Stimulated activated CD4-positive, alpha-beta T cell treated with anti-CD3 and anti-CD28 coated beads, Interleukin-12 subunit alpha, Interleukin-12 subunit beta, amount 100 ng/mL, for 24 hours (primary cell): ENCODE results near the gene SIRT6.
"Not testable (repeated sequence)": the region's sequence is repeated elsewhere in the genome, so short reads cannot be mapped to it uniquely, and the experiment has no call there.

ENCODE experiments used
- DNase-seq, 2 experiments: peaks; one replicate each; pipeline ENCODE4 v3.0.0-alpha.2; 2020; ENCODE audit warnings: low read depth in 2 of 2

The SIRT6 gene

DNA sequence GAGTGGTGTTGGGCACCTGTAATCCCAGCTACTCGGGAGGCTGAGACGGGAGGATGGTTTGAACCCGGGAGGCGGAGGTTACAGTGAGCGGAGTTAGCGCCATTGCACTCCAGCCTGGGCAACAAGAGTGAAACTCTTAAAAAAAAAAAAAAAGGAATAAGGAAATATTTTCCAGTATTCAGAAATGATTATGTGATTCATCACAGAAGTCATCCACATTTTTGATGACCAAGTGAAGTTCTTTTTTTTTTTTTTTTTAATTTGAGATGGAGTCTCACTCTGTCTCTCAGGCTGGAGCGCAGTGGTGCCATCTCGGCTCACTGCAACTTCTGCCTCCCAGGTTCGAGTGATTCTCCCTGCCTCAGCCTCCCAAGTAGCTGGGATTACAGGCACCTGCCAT lies 47.0 kb downstream of the SIRT6 start:
- DNase-seq = not testable (repeated sequence)

DNA sequence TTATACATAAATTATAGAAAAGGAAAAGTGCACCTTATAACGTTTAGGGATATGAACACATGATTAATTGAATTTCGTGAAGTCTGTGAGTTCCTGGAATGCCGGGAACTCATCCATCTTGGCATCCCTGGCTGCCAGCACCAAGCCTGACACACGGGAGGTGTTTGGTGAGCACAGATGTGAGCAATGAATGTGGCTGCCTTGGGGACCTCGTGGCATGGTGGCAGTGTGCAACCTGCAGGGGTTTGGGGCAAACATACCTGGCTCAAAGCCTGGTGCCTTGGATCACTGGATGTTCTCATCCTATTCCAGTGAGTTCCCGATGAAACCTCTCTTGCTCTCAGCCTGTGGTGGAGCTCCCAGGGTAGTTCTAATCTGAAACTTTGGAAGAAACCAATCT lies 48.0 kb downstream of the SIRT6 start:
- no peak for DNase-seq

DNA sequence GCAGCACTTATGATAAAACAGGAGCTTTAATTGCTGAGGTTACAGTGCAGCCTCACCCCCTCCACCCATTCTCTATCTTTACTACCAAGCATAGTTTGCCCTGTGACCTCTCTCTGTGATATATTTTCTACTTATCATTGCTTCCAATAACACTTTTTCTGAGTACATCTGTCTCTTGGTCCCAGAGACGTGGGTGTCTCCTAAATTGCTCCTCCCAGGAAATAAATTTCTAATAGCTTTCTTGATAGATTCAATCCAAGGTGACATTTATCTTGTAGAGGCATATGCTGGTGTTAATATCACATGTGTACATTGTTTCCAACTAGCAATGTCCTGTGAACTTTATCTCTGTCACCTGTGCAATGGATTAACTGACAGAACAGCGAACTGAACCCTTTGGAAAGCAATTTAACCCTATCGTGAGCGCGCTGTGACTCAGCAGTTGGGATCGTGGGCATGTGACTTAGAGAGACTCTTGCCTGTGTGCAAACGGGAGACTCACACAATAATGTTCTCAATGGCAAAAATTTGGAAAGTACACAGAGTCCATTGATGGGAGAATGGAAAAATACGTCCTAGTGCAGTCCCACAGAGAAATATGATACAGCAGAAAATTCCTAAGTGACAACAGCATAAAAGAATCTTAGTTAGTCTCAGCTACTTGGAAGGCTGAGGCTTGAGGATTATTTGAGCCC lies 51.5 kb downstream of the SIRT6 start:
- no peak for DNase-seq

DNA sequence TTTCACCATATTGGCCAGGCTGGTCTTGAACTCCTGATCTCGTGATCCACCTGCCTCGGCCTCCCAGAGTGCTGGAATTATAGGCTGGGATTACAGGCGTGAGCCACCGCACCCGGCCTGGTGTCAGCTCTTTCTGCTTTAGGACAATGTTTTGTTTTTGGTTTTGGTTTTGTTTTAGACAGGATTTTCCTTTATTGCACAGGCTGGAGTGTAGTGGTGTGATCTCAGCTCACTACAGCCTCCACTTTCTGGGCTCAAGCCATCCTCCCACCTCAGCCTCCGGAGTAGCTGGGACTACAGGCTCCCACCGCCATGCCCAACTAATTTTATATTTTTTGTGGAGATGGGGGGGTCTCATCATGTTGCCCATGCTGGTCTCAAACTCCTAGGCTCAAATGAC lies 53.3 kb downstream of the SIRT6 start:
- DNase-seq = not testable (repeated sequence)

DNA sequence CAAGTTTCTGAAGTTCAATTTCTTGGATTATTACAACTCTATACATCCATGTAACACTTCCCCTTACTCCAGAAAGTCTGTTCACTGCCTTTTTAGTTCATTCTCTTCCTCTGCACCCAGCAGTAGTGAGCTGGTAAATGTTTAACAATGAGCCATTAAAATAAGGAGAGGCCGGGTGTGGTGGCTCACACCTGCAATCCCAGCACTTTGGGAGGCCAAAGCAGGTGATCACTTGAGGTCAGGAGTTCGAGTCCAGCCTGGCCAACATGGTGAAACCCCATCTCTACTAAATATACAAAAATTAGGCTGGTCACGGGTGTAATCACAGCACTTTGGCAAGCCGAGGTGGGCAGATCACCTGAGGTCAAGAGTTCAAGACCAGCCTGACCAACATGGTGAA lies 55.0 kb downstream of the SIRT6 start:
- not testable (repeated sequence) for DNase-seq

DNA sequence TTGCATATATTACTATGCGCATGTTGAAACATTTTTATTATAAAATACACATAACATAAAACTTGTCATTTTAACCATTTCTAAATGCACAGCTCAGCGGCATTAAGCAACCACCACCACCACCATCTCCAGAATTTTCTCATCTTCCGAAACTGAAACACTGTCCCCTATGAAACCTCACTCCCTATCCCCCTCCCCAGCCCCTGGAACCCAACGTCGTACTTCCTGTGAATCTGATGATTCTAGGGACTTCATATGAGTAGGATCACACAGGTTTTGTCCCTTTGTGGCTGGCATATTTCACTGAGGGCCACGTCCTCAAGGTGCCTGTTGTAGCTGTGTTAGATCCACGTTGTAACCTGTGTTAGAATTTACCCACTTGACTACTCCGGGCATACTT lies 57.7 kb downstream of the SIRT6 start:
- DNase-seq = no peak
